Tibial nerve (tissue), 3 donors: ENCODE results near the gene MYO3B.

Experiments used
- EP300 ChIP-seq, 2 donors: sonication (generic); formaldehyde crosslinking; IDR thresholded peaks; one replicate each; pipeline ENCODE4 v1.6.1; 2017; ENCODE audit warnings: antibody characterized with exemption in 2 of 2, mild to moderate bottlenecking in 1 of 2
- POLR2A ChIP-seq, 2 donors: fragments of 450-650 bp; IDR thresholded peaks; one replicate each; pipeline ENCODE4 v1.6.1; 2017; ENCODE audit warnings: antibody characterized with exemption in 2 of 2, mild to moderate bottlenecking in 2 of 2, moderate library complexity in 2 of 2

GRCh38 chr2:170176212-170176611 is 1.7 kb upstream of the MYO3B start:
- no peak for TF ChIP-seq POLR2A (IDR thresholded peaks at IDR 0.05)
- TF ChIP-seq EP300 (IDR thresholded peaks at IDR 0.05): no peak
